KMS-11 (cell line): ENCODE data around the gene IFFO2.

Experiments used
- H2AFZ ChIP-seq: fragments of 200-600 bp; sonication (generic); 2 replicates; pipeline ENCODE4 v1.6.1; 2016; ENCODE audit warnings: antibody characterized with exemption, mixed run types, low read depth
- H3K27ac ChIP-seq: fragments of 200-600 bp; sonication (generic); 2 replicates; pipeline ENCODE4 v1.6.1; 2016; ENCODE audit warnings: mild to moderate bottlenecking, mixed run types
- H3K27me3 ChIP-seq: fragments of 200-600 bp; sonication (generic); 2 replicates; pipeline ENCODE4 v1.6.1; 2017; ENCODE audit warnings: mild to moderate bottlenecking, low read depth, mixed run types, moderate library complexity; ENCODE audit not compliant: insufficient read depth
- H3K36me3 ChIP-seq: fragments of 200-600 bp; sonication (generic); 2 replicates; pipeline ENCODE4 v1.6.1; 2017; ENCODE audit warnings: mild to moderate bottlenecking, mixed run types; ENCODE audit not compliant: insufficient read depth
- H3K4me1 ChIP-seq: fragments of 200-600 bp; sonication (generic); 2 replicates; pipeline ENCODE4 v1.6.1; 2016; ENCODE audit warnings: mild to moderate bottlenecking, low read depth, mixed run types; ENCODE audit not compliant: poor library complexity, severe bottlenecking
- H3K4me2 ChIP-seq: fragments of 200-600 bp; sonication (generic); 2 replicates; pipeline ENCODE4 v1.7.0; 2016; ENCODE audit warnings: mild to moderate bottlenecking, mixed run types
- H3K4me3 ChIP-seq: fragments of 200-600 bp; sonication (generic); IDR thresholded peaks from 2 replicates; pipeline ENCODE4 v1.6.1; 2017; ENCODE audit warnings: low read depth, low read length, mixed read lengths; ENCODE audit not compliant: insufficient read depth
- H3K79me2 ChIP-seq: fragments of 200-600 bp; sonication (generic); 2 replicates; pipeline ENCODE4 v1.6.1; 2016; ENCODE audit warnings: low read depth, mixed run types; ENCODE audit not compliant: insufficient read depth
- H3K9ac ChIP-seq: fragments of 200-600 bp; sonication (generic); 2 replicates; pipeline ENCODE4 v1.6.1; 2016; ENCODE audit warnings: mild to moderate bottlenecking, mixed run types
- H4K20me1 ChIP-seq: fragments of 200-600 bp; sonication (generic); 2 replicates; pipeline ENCODE4 v1.6.1; 2016; ENCODE audit warnings: mild to moderate bottlenecking, mixed run types; ENCODE audit not compliant: insufficient read depth
- TF ChIP-seq, protein P1 (sequence below): fragments of 200-600 bp; sonication (generic); conservative IDR thresholded peaks from 2 replicates; pipeline ENCODE4 v1.6.1; 2017; ENCODE audit warnings: low read depth, mild to moderate bottlenecking, antibody characterized with exemption, low read length, moderate library complexity, mixed read lengths

Gene IFFO2

GRCh38 chr1:18881164-18881563 lies 75.3 kb downstream of the IFFO2 start:
- H3K9ac ChIP-seq = no peak overlapping the region
- H3K79me2 ChIP-seq = no peaks in the 10 kb centered on the region
- H3K36me3 ChIP-seq = no peaks in the 10 kb centered on the region
- peaks cover 9% of the 10 kb centered on the region; the same call in 1 of the 2 replicates for H3K27me3 ChIP-seq
- no peak overlapping the region for H3K4me2 ChIP-seq
- no peak overlapping the region for H2AFZ ChIP-seq
- no peak overlapping the region for H3K4me3 ChIP-seq
- no peak overlapping the region for H3K27ac ChIP-seq
- TF ChIP-seq, protein P1, sequence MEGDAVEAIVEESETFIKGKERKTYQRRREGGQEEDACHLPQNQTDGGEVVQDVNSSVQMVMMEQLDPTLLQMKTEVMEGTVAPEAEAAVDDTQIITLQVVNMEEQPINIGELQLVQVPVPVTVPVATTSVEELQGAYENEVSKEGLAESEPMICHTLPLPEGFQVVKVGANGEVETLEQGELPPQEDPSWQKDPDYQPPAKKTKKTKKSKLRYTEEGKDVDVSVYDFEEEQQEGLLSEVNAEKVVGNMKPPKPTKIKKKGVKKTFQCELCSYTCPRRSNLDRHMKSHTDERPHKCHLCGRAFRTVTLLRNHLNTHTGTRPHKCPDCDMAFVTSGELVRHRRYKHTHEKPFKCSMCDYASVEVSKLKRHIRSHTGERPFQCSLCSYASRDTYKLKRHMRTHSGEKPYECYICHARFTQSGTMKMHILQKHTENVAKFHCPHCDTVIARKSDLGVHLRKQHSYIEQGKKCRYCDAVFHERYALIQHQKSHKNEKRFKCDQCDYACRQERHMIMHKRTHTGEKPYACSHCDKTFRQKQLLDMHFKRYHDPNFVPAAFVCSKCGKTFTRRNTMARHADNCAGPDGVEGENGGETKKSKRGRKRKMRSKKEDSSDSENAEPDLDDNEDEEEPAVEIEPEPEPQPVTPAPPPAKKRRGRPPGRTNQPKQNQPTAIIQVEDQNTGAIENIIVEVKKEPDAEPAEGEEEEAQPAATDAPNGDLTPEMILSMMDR = no peak
- H3K4me1 ChIP-seq = no peaks in the 10 kb centered on the region
- H4K20me1 ChIP-seq = no peaks in the 10 kb centered on the region

DNA sequence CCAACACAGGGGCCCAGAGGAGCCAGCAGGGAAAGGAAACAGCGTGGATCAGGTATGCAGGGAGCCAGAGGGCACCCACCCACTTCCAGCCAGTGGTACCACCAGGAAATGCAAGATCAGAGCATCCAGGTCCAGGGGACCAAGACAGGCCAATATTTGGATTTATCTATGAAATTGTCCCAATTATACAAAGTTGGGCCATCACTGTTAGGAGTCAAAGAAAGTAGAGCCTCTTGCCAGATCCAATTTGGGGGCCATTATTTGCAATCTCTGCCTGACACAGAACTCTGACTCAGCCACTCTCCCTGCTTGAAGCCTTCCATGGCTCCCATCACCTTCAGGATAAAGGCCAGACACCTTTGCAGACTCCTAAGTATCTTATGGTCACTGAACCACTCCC lies 75.9 kb downstream of the IFFO2 start:
- Histone ChIP-seq H3K4me3 (no peak overlapping the region), H3K27me3 (peaks cover 9% of the 10 kb centered on the region; the same call in 1 of the 2 replicates), H3K79me2 (no peaks in the 10 kb centered on the region), H4K20me1 (no peaks in the 10 kb centered on the region), H3K36me3 (no peaks in the 10 kb centered on the region), H3K27ac (no peak overlapping the region), H3K9ac (no peak overlapping the region), H3K4me2 (no peak overlapping the region), H2AFZ (no peak overlapping the region), H3K4me1 (no peaks in the 10 kb centered on the region)
- TF ChIP-seq, protein P1 = no peak

GRCh38 chr1:18879791-18880309 lies 76.6 kb downstream of the IFFO2 start:
- Histone ChIP-seq H3K36me3 (no peaks in the 10 kb centered on the region), H4K20me1 (no peaks in the 10 kb centered on the region), H3K9ac (no peak overlapping the region), H3K27ac (no peak overlapping the region), H3K27me3 (peaks cover 9% of the 10 kb centered on the region; the same call in 1 of the 2 replicates), H3K79me2 (no peaks in the 10 kb centered on the region), H3K4me2 (no peak overlapping the region), H2AFZ (no peak overlapping the region), H3K4me1 (no peaks in the 10 kb centered on the region), H3K4me3 (no peak overlapping the region)
- TF ChIP-seq, protein P1 = no peak

GRCh38 chr1:18879215-18879790 lies 77.2 kb downstream of the IFFO2 start:
- H3K36me3 ChIP-seq = no peaks in the 10 kb centered on the region
- no peaks in the 10 kb centered on the region for H4K20me1 ChIP-seq
- no peak overlapping the region for H2AFZ ChIP-seq
- no peaks in the 10 kb centered on the region for H3K4me1 ChIP-seq
- H3K9ac ChIP-seq = no peak overlapping the region
- no peaks in the 10 kb centered on the region for H3K79me2 ChIP-seq
- no peak overlapping the region for H3K27ac ChIP-seq
- no peak overlapping the region for H3K4me2 ChIP-seq
- H3K27me3 ChIP-seq = peaks cover 8% of the 10 kb centered on the region; the same call in 1 of the 2 replicates
- H3K4me3 ChIP-seq = no peak overlapping the region
- TF ChIP-seq, protein P1 = no peak
